Endodermal cell (in vitro differentiated cells): ENCODE data around the gene LELP1. TPM values are rescaled to one million over a fixed set of nuclear protein-coding genes. Genes with fewer than 3 reads are reported as not detected.

Experiments
- DNase-seq: peaks from one replicate; pipeline ENCODE4 v3.0.0-alpha.2; 2017
- H3K27ac ChIP-seq: 2 replicates; pipeline ENCODE4 v1.5.1; 2013; ENCODE audit warnings: mild to moderate bottlenecking, low read depth, low read length, moderate library complexity
- H3K27me3 ChIP-seq: 2 replicates; pipeline ENCODE4 v1.6.1; 2013; ENCODE audit warnings: mild to moderate bottlenecking, low read length, moderate library complexity; ENCODE audit not compliant: insufficient read depth, control insufficient read depth, poor library complexity, severe bottlenecking
- H3K36me3 ChIP-seq: 2 replicates; pipeline ENCODE4 v1.7.0; 2013; ENCODE audit warnings: mild to moderate bottlenecking, low read length, moderate library complexity; ENCODE audit not compliant: control insufficient read depth, insufficient read depth
- H3K4me1 ChIP-seq: one replicate; pipeline ENCODE4 v1.7.0; 2013; ENCODE audit warnings: low read length; ENCODE audit not compliant: control insufficient read depth, insufficient read depth
- H3K4me3 ChIP-seq: 2 replicates; pipeline ENCODE4 v1.5.1; 2013; ENCODE audit warnings: mild to moderate bottlenecking, low read length, moderate library complexity
- H3K9ac ChIP-seq: 2 replicates; pipeline ENCODE4 v1.6.1; 2013; ENCODE audit warnings: mild to moderate bottlenecking, low read length, moderate library complexity; ENCODE audit not compliant: poor library complexity, severe bottlenecking; ENCODE audit errors: extremely low read depth
- H3K9me3 ChIP-seq: 2 replicates; pipeline ENCODE4 v1.6.1; 2013; ENCODE audit warnings: mild to moderate bottlenecking, low read length, moderate library complexity; ENCODE audit not compliant: control insufficient read depth
- H3K27ac Mint-ChIP-seq: 2 replicates; pipeline ENCODE4 v1.8.0; 2020; ENCODE audit warnings: mixed read lengths
- H3K27me3 Mint-ChIP-seq: 2 replicates; pipeline ENCODE4 v1.8.0; 2021; ENCODE audit warnings: mild to moderate bottlenecking, mixed read lengths; ENCODE audit not compliant: insufficient read depth
- H3K36me3 Mint-ChIP-seq: 2 replicates; pipeline ENCODE4 v1.8.0; 2020; ENCODE audit warnings: low read depth, mixed read lengths
- H3K4me1 Mint-ChIP-seq: 2 replicates; pipeline ENCODE4 v1.8.0; 2020; ENCODE audit warnings: mixed read lengths
- H3K4me3 Mint-ChIP-seq: 2 replicates; pipeline ENCODE4 v1.8.0; 2020; ENCODE audit warnings: mild to moderate bottlenecking, moderate library complexity, mixed read lengths
- H3K9me3 Mint-ChIP-seq: 2 replicates; pipeline ENCODE4 v1.8.0; 2020; ENCODE audit warnings: mild to moderate bottlenecking, mixed read lengths
- WGBS, 2 experiments: methylation state at CpG; one replicate each; pipeline versions ENCODE4 v1.1.5 to v1.1.7; 2013; ENCODE audit warnings: missing lambda C conversion rate in 2 of 2, mixed read lengths in 1 of 2; ENCODE audit not compliant: insufficient coverage in 1 of 2, insufficient read length in 1 of 2; 5-methylcytosine and 5-hydroxymethylcytosine counted together
- long read RNA-seq, 4 experiments: library from polyadenylated mRNA in 2 of 4; library from RNA in 1 of 4; library from capped mRNA in 1 of 4; stranded (forward) in 3 of 4; unstranded in 1 of 4; transcript quantifications; one replicate each; pipeline ENCODE4 v2.0.0, GENCODE V29; 2020 to 2021; ENCODE audit warnings: inconsistent platforms in 1 of 4
- polyA plus RNA-seq, 2 experiments: library from polyadenylated mRNA; stranded (reverse); fragments of 50-300 nt; gene quantifications; one replicate each; pipeline ENCODE4 v1.2.3, GENCODE V29; 2013
- total RNA-seq, 2 donors: library from RNA; stranded (reverse); fragmentation: NEBNext Ultra II Directional in 1 of 2; extraction: Animal tissue kit (Norgen Biotek cat#: 25700) in 1 of 2; gene quantifications; 2 replicates in 1 of 2; 3 replicates in 1 of 2; pipeline ENCODE4 v1.2.1, GENCODE V29; 2021
- TF ChIP-seq, protein P1 (sequence below): fragments of 200-600 bp; sonication (generic); conservative IDR thresholded peaks from 2 replicates; pipeline ENCODE4 v1.5.0; 2021; ENCODE audit warnings: antibody characterized with exemption, mild to moderate bottlenecking

Gene LELP1
- not detected for total RNA-seq
- polyA plus RNA-seq (2013, experiment 1 of 2), result not detected
- polyA plus RNA-seq (2013, experiment 2 of 2), result not detected
- long read RNA-seq, experiment 1, result 0 reads
- long read RNA-seq, experiment 2, result 0 reads
- long read RNA-seq, experiment 3, result 0 reads
- long read RNA-seq, experiment 4, result 0 reads

GRCh38 chr1:153203130-153203529 is at the start of gene LELP1:
TSS of gene LELP1 (plus strand) at chr1:153203430. CDS start at chr1:153204708, 1,278 bp downstream.
- Mint-ChIP-seq H3K36me3 (no peaks in the 10 kb centered on the region), H3K27ac (no peak within 1 kb of the TSS), H3K9me3 (no peaks in the 10 kb centered on the region), H3K4me3 (no peak within 1 kb of the TSS), H3K27me3 (peaks cover 15% of the 10 kb centered on the region), H3K4me1 (no peaks in the 10 kb centered on the region)
- no peak within 1 kb of the TSS for H3K4me3 ChIP-seq
- H3K36me3 ChIP-seq, result no peaks in the 10 kb centered on the region
- no peak within 1 kb of the TSS for H3K27ac ChIP-seq
- H3K9me3 ChIP-seq, result no peaks in the 10 kb centered on the region
- DNase-seq, result no peak
- no peak within 1 kb of the TSS for H3K9ac ChIP-seq
- H3K4me1 ChIP-seq, result no peaks in the 10 kb centered on the region
- TF ChIP-seq, protein P1, sequence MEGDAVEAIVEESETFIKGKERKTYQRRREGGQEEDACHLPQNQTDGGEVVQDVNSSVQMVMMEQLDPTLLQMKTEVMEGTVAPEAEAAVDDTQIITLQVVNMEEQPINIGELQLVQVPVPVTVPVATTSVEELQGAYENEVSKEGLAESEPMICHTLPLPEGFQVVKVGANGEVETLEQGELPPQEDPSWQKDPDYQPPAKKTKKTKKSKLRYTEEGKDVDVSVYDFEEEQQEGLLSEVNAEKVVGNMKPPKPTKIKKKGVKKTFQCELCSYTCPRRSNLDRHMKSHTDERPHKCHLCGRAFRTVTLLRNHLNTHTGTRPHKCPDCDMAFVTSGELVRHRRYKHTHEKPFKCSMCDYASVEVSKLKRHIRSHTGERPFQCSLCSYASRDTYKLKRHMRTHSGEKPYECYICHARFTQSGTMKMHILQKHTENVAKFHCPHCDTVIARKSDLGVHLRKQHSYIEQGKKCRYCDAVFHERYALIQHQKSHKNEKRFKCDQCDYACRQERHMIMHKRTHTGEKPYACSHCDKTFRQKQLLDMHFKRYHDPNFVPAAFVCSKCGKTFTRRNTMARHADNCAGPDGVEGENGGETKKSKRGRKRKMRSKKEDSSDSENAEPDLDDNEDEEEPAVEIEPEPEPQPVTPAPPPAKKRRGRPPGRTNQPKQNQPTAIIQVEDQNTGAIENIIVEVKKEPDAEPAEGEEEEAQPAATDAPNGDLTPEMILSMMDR, result no peak
- H3K27me3 ChIP-seq, result no peaks in the 10 kb centered on the region
- WGBS, 2 experiments, result 79 to 100% methylated on average over 1 of the region's 1 CpG

DNA sequence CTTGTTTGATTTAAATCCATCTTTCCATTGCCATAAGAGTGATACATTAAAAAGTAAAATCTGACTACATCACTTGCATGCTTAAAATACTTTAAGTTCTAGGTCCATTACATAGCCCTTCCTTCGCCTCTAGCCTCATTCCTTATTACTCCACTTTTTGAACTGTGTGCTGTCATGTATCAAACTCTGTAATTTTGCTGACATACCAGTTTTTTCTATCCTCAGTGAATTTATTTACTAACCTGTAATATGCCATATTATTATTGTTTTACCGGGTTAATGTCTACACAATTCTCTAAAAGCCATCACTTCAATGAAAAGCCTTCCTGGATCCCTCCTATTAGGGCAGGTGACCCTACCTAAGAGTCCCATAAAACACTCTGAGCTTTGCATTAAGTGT is 47.7 kb upstream of the LELP1 start:
- DNase-seq, result no peak
- 85 to 100% methylated on average over 1 to 2 of the region's 2 CpGs for WGBS, 2 experiments
- no peak overlapping the region for H3K4me3 Mint-ChIP-seq
- H3K9ac ChIP-seq, result no peak overlapping the region
- no peaks in the 10 kb centered on the region for H3K4me1 Mint-ChIP-seq
- H3K4me3 ChIP-seq, result no peak overlapping the region
- H3K27me3 ChIP-seq, result no peaks in the 10 kb centered on the region
- no peak overlapping the region for H3K27ac ChIP-seq
- H3K9me3 ChIP-seq, result peaks cover 21% of the 10 kb centered on the region
- H3K36me3 ChIP-seq, result no peaks in the 10 kb centered on the region
- H3K27ac Mint-ChIP-seq, result no peak overlapping the region
- no peaks in the 10 kb centered on the region for H3K4me1 ChIP-seq
- no peaks in the 10 kb centered on the region for H3K27me3 Mint-ChIP-seq
- TF ChIP-seq, protein P1, result no peak
- peaks cover 28% of the 10 kb centered on the region for H3K9me3 Mint-ChIP-seq
- H3K36me3 Mint-ChIP-seq, result no peaks in the 10 kb centered on the region

DNA sequence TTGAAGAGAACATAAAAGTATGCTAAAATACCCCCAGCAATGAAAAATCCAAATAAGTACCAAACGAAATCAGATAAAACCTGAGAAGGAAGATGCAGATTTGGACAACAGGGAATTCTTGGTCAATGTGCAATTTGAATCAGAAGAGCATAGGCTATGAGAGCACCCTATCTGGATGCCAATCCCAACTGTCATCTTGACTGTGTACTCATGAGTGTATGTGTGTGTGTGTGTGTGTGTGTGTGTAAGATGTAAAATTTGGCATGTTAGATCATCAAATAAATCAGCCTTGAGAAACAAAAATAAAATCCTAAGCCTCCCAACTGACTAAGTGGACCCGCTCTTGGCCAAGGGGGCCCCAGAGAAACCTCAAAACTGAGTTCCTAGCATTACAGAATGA is 34.5 kb upstream of the LELP1 start:
- no peaks in the 10 kb centered on the region for H3K4me1 Mint-ChIP-seq
- H3K36me3 ChIP-seq, result no peaks in the 10 kb centered on the region

More for the DNA sequence above, 34.5 kb upstream of the LELP1 start:
- no peak overlapping the region for H3K27ac Mint-ChIP-seq
- Histone ChIP-seq H3K27ac (no peak overlapping the region), H3K4me3 (no peak overlapping the region), H3K9me3 (no peaks in the 10 kb centered on the region), H3K27me3 (no peaks in the 10 kb centered on the region), H3K4me1 (no peaks in the 10 kb centered on the region), H3K9ac (no peak overlapping the region)
- peaks cover 5% of the 10 kb centered on the region for H3K27me3 Mint-ChIP-seq
- no peak for DNase-seq
- H3K9me3 Mint-ChIP-seq, result peaks cover 4% of the 10 kb centered on the region
- WGBS, 2 experiments, result 76 to 88% methylated on average over 1 to 2 of the region's 2 CpGs
- no peaks in the 10 kb centered on the region for H3K36me3 Mint-ChIP-seq
- H3K4me3 Mint-ChIP-seq, result no peak overlapping the region
- TF ChIP-seq, protein P1, result no peak
